GM23248 (cell line): Measurements from ENCODE around the gene NLK. TPM values are rescaled to one million over a fixed set of nuclear protein-coding genes. Genes with fewer than 3 reads are reported as not detected.
A peak's percentile ranks its signal among the peaks of the same experiment; 100 is the strongest.
"Not testable (repeated sequence)": the region's sequence is repeated elsewhere in the genome, so short reads cannot be mapped to it uniquely, and the experiment has no call there.

ENCODE experiments used
- DNase-seq: peaks from one replicate; pipeline ENCODE4 v3.0.0-alpha.2; 2015
- H2AFZ ChIP-seq: fragments of 200-600 bp; sonication (generic); 2 replicates; pipeline ENCODE4 v1.6.1; 2016; ENCODE audit warnings: antibody characterized with exemption
- H3F3A ChIP-seq: fragments of 200-600 bp; sonication (generic); 2 replicates; pipeline ENCODE4 v1.6.1; 2016; ENCODE audit warnings: mild to moderate bottlenecking, antibody characterized with exemption, mixed run types; ENCODE audit not compliant: insufficient read depth
- H3K27ac ChIP-seq: fragments of 200-600 bp; sonication (generic); 2 replicates; pipeline ENCODE4 v1.5.1; 2016; ENCODE audit warnings: mild to moderate bottlenecking
- H3K27me3 ChIP-seq: fragments of 200-600 bp; sonication (generic); replicated peaks from 2 replicates; pipeline ENCODE4 v1.6.1; 2016; ENCODE audit warnings: mild to moderate bottlenecking; ENCODE audit not compliant: insufficient read depth
- H3K36me3 ChIP-seq: fragments of 200-600 bp; sonication (generic); 2 replicates; pipeline ENCODE4 v1.6.1; 2016; ENCODE audit warnings: low read depth, mild to moderate bottlenecking
- H3K4me1 ChIP-seq: fragments of 200-600 bp; sonication (generic); 2 replicates; pipeline ENCODE4 v1.6.1; 2016; ENCODE audit warnings: mild to moderate bottlenecking; ENCODE audit not compliant: insufficient read depth
- H3K4me2 ChIP-seq: fragments of 200-600 bp; sonication (generic); one replicate; pipeline ENCODE4 v1.6.1; 2016; ENCODE audit warnings: mild to moderate bottlenecking; ENCODE audit not compliant: unreplicated experiment
- H3K4me3 ChIP-seq: fragments of 200-600 bp; sonication (generic); 2 replicates; pipeline ENCODE4 v1.5.1; 2016; ENCODE audit warnings: mild to moderate bottlenecking
- H3K79me2 ChIP-seq: fragments of 200-600 bp; sonication (generic); 2 replicates; pipeline ENCODE4 v1.6.1; 2016; ENCODE audit warnings: mild to moderate bottlenecking; ENCODE audit not compliant: insufficient read depth
- H3K9ac ChIP-seq: fragments of 200-600 bp; sonication (generic); 2 replicates; pipeline ENCODE4 v1.6.1; 2016; ENCODE audit warnings: mild to moderate bottlenecking
- H3K9me2 ChIP-seq: fragments of 200-600 bp; sonication (generic); 2 replicates; pipeline ENCODE4 v1.6.1; 2016; ENCODE audit warnings: mixed run types, mild to moderate bottlenecking, moderate library complexity; ENCODE audit not compliant: insufficient read depth
- H3K9me3 ChIP-seq: fragments of 200-600 bp; sonication (generic); one replicate; pipeline ENCODE4 v1.6.1; 2017; ENCODE audit warnings: low read depth
- H4K20me1 ChIP-seq: fragments of 200-600 bp; sonication (generic); 2 replicates; pipeline ENCODE4 v1.6.0; 2016; ENCODE audit not compliant: insufficient read depth
- EZH2 ChIP-seq: fragments of 200-600 bp; sonication (generic); IDR thresholded peaks from 2 replicates; pipeline ENCODE4 v1.6.1; 2018; ENCODE audit warnings: antibody characterized with exemption, mild to moderate bottlenecking; ENCODE audit not compliant: insufficient read depth, poor library complexity, severe bottlenecking
- EZH2phosphoT487 ChIP-seq: fragments of 200-600 bp; sonication (generic); IDR thresholded peaks from 2 replicates; pipeline ENCODE4 v1.6.1; 2018; ENCODE audit warnings: antibody characterized with exemption, moderate library complexity, mild to moderate bottlenecking, low read depth; ENCODE audit not compliant: insufficient read depth
- WGBS, 2 experiments: methylation state at CpG; one replicate each; pipeline ENCODE4 v1.1.6; 2015 to 2017; ENCODE audit warnings: low lambda C conversion rate in 2 of 2, low coverage in 1 of 2; ENCODE audit errors: missing lambda C conversion rate in 2 of 2; 5-methylcytosine and 5-hydroxymethylcytosine counted together
- in situ Hi-C: fragments of 300-500 bp; cut with MboI; formaldehyde crosslinking; loops from 2 replicates; pipeline ENCODE4 v1.15.0; 2020
- polyA plus RNA-seq: library from polyadenylated mRNA; unstranded; fragments of >200 nt; fragmentation: Nextera tagmentation; extraction: Ambion mirVana; gene quantifications from 2 replicates; pipeline ENCODE4 v1.2.1, GENCODE V29; 2016
- total RNA-seq: library from RNA; depleted of rRNA; stranded (reverse); fragments of >200 nt; shearing (Covaris generic); gene quantifications from 2 replicates; pipeline ENCODE4 v1.2.3, GENCODE V29; 2014

Gene NLK
- total and polyA plus RNA-seq, 2 experiments from 2014 or later: 3.8 to 17.6 TPM

DNA sequence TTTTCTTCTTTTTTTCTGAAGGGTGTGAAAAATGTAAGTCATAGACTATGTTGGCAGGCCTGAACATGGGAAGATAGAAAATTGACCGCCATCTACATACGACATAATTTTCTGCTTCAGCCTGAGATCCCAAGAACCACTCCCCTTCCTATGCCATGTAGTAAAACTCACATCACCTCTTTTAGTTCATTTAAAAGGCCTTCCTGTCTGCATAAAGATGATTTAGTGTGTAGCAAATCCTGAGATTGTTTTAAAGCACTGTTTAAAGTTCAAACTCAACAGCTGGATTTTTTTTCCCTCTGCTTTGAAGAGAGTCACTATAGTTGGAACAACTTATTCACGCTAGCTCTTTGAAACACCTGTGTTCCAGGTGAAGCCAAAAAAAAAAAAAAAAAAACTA lies 101.5 kb downstream of the NLK start:
- no peak for DNase-seq
- H3K4me3 ChIP-seq: no peak overlapping the region
- H3F3A ChIP-seq: no peaks in the 10 kb centered on the region
- H3K4me1 ChIP-seq: peaks cover 11% of the 10 kb centered on the region
- in situ Hi-C loops: no loop called here
- H3K27ac ChIP-seq: no peak overlapping the region
- WGBS, 2 experiments: 93 to 96% methylated on average over 3 of the region's 3 CpGs
- H3K36me3 ChIP-seq: peaks cover 9% of the 10 kb centered on the region; the same call in 1 of the 2 replicates
- H3K79me2 ChIP-seq: no peaks in the 10 kb centered on the region
- H3K4me2 ChIP-seq: no peak overlapping the region
- H3K27me3 ChIP-seq: no peaks in the 10 kb centered on the region
- H2AFZ ChIP-seq: no peak overlapping the region
- no peaks in the 10 kb centered on the region for H4K20me1 ChIP-seq
- H3K9me3 ChIP-seq: no peaks in the 10 kb centered on the region
- TF ChIP-seq EZH2: no peak
- no peak for TF ChIP-seq EZH2phosphoT487
- H3K9ac ChIP-seq: no peak overlapping the region
- no peaks in the 10 kb centered on the region for H3K9me2 ChIP-seq

DNA sequence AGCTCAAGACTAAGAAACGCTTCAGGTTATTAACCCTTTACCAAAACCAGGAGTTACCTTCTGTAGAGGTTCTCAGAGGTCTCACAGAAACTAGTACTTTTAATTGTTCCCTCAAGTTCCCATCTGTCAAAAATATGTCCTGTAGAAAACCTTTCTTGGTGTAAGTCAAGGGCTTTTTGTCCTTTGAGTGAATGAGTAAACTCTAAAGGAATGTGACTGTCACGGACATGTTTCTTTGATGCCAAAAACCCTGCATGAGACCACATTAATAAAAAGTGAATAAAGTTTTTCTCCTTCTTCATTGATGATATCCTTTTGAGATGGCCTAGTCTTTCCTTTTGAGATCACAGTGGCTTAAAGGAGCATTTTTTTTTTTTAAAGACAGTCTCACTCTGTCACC lies 102.9 kb downstream of the NLK start:
- H3K36me3 ChIP-seq: peaks cover 9% of the 10 kb centered on the region; the same call in 1 of the 2 replicates
- TF ChIP-seq EZH2 (no peak), EZH2phosphoT487 (no peak)
- 55 to 56% methylated on average over 2 of the region's 2 CpGs for WGBS, 2 experiments
- H3K9ac ChIP-seq: no peak overlapping the region
- H3K27ac ChIP-seq: no peak overlapping the region
- H3K4me1 ChIP-seq: peaks cover 11% of the 10 kb centered on the region
- H2AFZ ChIP-seq: no peak overlapping the region
- peak; percentile 60 for DNase-seq
- no peaks in the 10 kb centered on the region for H3K9me2 ChIP-seq
- no peak overlapping the region for H3K4me3 ChIP-seq
- H3K4me2 ChIP-seq: peak overlapping the region; percentile 5
- no peaks in the 10 kb centered on the region for H4K20me1 ChIP-seq
- no peaks in the 10 kb centered on the region for H3K9me3 ChIP-seq
- H3K27me3 ChIP-seq: no peaks in the 10 kb centered on the region
- no peaks in the 10 kb centered on the region for H3K79me2 ChIP-seq
- H3F3A ChIP-seq: no peaks in the 10 kb centered on the region
- in situ Hi-C loops: no loop called here

DNA sequence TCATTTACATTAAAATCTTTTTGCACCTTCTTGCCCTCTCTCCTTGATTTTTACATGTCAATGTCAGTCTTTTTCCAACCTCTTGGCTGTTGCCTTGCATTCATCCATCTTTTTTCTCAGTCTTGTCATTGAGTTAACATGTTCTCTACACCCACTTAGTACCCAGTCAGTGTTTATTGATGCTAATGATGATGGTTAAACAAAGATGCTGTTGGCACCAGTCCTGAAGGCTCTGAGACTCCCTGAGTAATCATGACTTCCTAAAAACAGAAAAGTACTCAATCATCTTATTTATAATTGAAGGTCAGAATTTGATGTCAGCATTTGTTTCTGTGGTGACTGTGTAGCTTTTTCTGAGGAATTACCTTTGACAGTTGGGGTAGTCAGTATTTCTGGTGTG lies 104.5 kb downstream of the NLK start:
- Histone ChIP-seq H3K4me3 (no peak overlapping the region), H3K9me3 (no peaks in the 10 kb centered on the region), H3K27me3 (no peaks in the 10 kb centered on the region), H3K79me2 (no peaks in the 10 kb centered on the region), H3K9ac (no peak overlapping the region), H4K20me1 (no peaks in the 10 kb centered on the region), H3K27ac (no peak overlapping the region), H3K4me2 (no peak overlapping the region), H3K4me1 (peaks cover 11% of the 10 kb centered on the region), H3F3A (no peaks in the 10 kb centered on the region), H3K9me2 (no peaks in the 10 kb centered on the region), H3K36me3 (0 out of 2 replicates have a peak, but pooled peaks cover 9% of the 10 kb centered on the region), H2AFZ (no peak overlapping the region)
- TF ChIP-seq EZH2phosphoT487 (no peak), EZH2 (no peak)
- no peak for DNase-seq
- in situ Hi-C loops: no loop called here

DNA sequence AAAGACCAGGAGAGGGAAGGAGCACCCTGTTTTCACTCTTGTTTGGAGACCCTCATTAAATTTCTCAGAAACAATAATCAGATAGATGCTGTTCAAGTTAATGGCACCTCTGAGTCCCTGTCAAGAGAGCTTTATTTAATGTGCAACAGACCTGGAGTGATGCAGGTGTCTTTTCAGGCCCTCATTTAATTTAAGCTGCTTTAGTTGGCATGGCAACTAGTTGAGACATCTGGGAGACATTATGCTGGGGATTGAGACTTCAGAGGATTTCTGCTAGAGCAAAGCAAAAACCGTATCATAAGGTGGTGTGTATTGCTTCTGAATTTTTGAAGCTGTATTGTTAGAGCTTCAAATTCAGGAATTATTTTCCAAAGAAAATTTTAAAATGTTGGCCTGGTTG lies 108.5 kb downstream of the NLK start:
- Histone ChIP-seq H3K4me3 (no peak overlapping the region), H3K4me2 (no peak overlapping the region), H3K9me2 (no peaks in the 10 kb centered on the region), H3K36me3 (no peaks in the 10 kb centered on the region), H3K79me2 (no peaks in the 10 kb centered on the region), H3F3A (no peaks in the 10 kb centered on the region), H3K4me1 (no peaks in the 10 kb centered on the region), H4K20me1 (no peaks in the 10 kb centered on the region), H3K27me3 (no peaks in the 10 kb centered on the region), H3K9ac (no peak overlapping the region), H2AFZ (no peak overlapping the region), H3K27ac (no peak overlapping the region), H3K9me3 (no peaks in the 10 kb centered on the region)
- no peak for DNase-seq
- in situ Hi-C loops: no loop called here
- 68 to 89% methylated on average over 1 of the region's 1 CpG for WGBS, 2 experiments
- TF ChIP-seq EZH2 (no peak), EZH2phosphoT487 (no peak)

DNA sequence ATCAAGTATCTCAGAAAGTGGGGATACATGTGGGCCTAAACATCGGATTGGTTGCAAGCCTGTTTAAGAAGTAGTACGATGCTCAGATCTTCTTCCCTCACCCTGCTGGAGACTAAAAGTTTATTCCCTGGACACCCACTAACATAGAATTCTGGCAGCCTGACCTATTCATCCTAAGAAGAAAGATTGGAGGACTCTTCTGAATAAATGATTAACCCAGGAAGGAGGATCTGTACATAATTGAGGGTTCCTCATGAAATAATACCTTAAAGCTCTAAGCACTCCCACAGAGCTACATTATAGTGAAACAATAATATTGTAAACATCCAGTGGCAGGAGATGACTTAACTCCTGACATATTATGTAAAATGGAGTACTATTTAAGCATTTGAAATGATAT lies 111.7 kb downstream of the NLK start:
- Histone ChIP-seq H3K9me2 (no peaks in the 10 kb centered on the region), H3K4me2 (no peak overlapping the region), H3K9ac (no peak overlapping the region), H3K36me3 (no peaks in the 10 kb centered on the region), H4K20me1 (no peaks in the 10 kb centered on the region), H3K4me1 (no peaks in the 10 kb centered on the region), H3F3A (no peaks in the 10 kb centered on the region), H3K9me3 (no peaks in the 10 kb centered on the region), H2AFZ (no peak overlapping the region), H3K79me2 (no peaks in the 10 kb centered on the region), H3K4me3 (no peak overlapping the region), H3K27me3 (no peaks in the 10 kb centered on the region), H3K27ac (no peak overlapping the region)
- 98% methylated on average over 2 of the region's 2 CpGs for WGBS, 2 experiments
- TF ChIP-seq EZH2phosphoT487: no peak
- DNase-seq: no peak
- in situ Hi-C loops: no loop called here

DNA sequence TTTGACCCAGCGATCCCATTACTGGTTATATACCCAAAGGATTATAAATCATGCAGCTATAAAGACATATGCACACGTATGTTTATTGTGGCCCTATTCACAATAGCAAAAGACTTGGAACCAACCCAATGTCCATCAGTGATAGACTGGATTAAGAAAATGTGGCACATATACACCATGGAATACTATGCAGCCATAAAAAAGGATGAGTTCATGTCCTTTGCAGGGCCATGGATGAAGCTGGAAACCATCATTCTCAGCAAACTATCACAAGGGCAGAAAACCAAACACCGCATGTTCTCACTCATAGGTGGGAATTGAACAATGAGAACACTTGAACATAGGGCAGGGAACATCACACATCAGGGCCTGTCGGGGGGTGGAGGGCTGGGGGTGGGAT lies 112.9 kb downstream of the NLK start:
- H3K9ac ChIP-seq: not testable (repeated sequence)

More for the DNA sequence above, 112.9 kb downstream of the NLK start:
- H3K36me3 ChIP-seq, H3F3A ChIP-seq, H3K27me3 ChIP-seq, H4K20me1 ChIP-seq, H3K4me1 ChIP-seq, H3K9me2 ChIP-seq, H3K4me2 ChIP-seq, H2AFZ ChIP-seq, DNase-seq, H3K79me2 ChIP-seq, H3K4me3 ChIP-seq, in situ Hi-C loops, H3K27ac ChIP-seq, H3K9me3 ChIP-seq: not testable (repeated sequence)
- 94 to 99% methylated on average over 4 of the region's 4 CpGs for WGBS, 2 experiments
